ENCODE data around the gene RANBP1.
"Not testable (repeated sequence)": the region's sequence is repeated elsewhere in the genome, so short reads cannot be mapped to it uniquely, and the experiment has no call there.

RANBP1 gene

GRCh38 chr22:20156042-20156389, 40.1 kb downstream of the RANBP1 start:
- peaks cover 7% of the 10 kb centered on the region for H3K4me1 ChIP-seq (ENCODE audit: control insufficient read depth, low read depth, low read length)
- no peak overlapping the region for H3K27ac ChIP-seq (ENCODE audit: low read length)
- no peaks in the 10 kb centered on the region for H3K9me3 ChIP-seq (ENCODE audit: control insufficient read depth, low read depth, low read length)
- H3K36me3 ChIP-seq (ENCODE audit: control insufficient read depth, low read depth, low read length), result no peaks in the 10 kb centered on the region
- no peak overlapping the region for H3K4me3 ChIP-seq (ENCODE audit: low read length)
- no peaks in the 10 kb centered on the region for H3K27me3 ChIP-seq (ENCODE audit: control insufficient read depth, insufficient read depth, low read length)
- H3K9ac ChIP-seq (ENCODE audit: low read length), result no peak overlapping the region

GRCh38 chr22:20156611-20157429, 40.9 kb downstream of the RANBP1 start:
- Histone ChIP-seq H3K27ac (ENCODE audit: low read length) (no peak overlapping the region), H3K4me3 (ENCODE audit: low read length) (no peak overlapping the region), H3K9me3 (ENCODE audit: control insufficient read depth, low read depth, low read length) (no peaks in the 10 kb centered on the region), H3K4me1 (ENCODE audit: control insufficient read depth, low read depth, low read length) (peaks cover 7% of the 10 kb centered on the region), H3K36me3 (ENCODE audit: control insufficient read depth, low read depth, low read length) (no peaks in the 10 kb centered on the region), H3K27me3 (ENCODE audit: control insufficient read depth, insufficient read depth, low read length) (no peaks in the 10 kb centered on the region), H3K9ac (ENCODE audit: low read length) (no peak overlapping the region)

GRCh38 chr22:20157430-20158183, 41.7 kb downstream of the RANBP1 start:
- no peak overlapping the region for H3K9ac ChIP-seq (ENCODE audit: low read length)
- H3K27ac ChIP-seq (ENCODE audit: low read length), result no peak overlapping the region
- no peaks in the 10 kb centered on the region for H3K27me3 ChIP-seq (ENCODE audit: control insufficient read depth, insufficient read depth, low read length)
- H3K9me3 ChIP-seq (ENCODE audit: control insufficient read depth, low read depth, low read length), result no peaks in the 10 kb centered on the region
- H3K4me1 ChIP-seq (ENCODE audit: control insufficient read depth, low read depth, low read length), result peaks cover 7% of the 10 kb centered on the region
- no peak overlapping the region for H3K4me3 ChIP-seq (ENCODE audit: low read length)
- H3K36me3 ChIP-seq (ENCODE audit: control insufficient read depth, low read depth, low read length), result no peaks in the 10 kb centered on the region

GRCh38 chr22:20158391-20159036, 42.6 kb downstream of the RANBP1 start:
- no peaks in the 10 kb centered on the region for H3K36me3 ChIP-seq (ENCODE audit: control insufficient read depth, low read depth, low read length)
- H3K9ac ChIP-seq (ENCODE audit: low read length), result no peak overlapping the region
- H3K4me3 ChIP-seq (ENCODE audit: low read length), result no peak overlapping the region
- H3K4me1 ChIP-seq (ENCODE audit: control insufficient read depth, low read depth, low read length), result peaks cover 7% of the 10 kb centered on the region
- no peak overlapping the region for H3K27ac ChIP-seq (ENCODE audit: low read length)
- no peaks in the 10 kb centered on the region for H3K9me3 ChIP-seq (ENCODE audit: control insufficient read depth, low read depth, low read length)
- H3K27me3 ChIP-seq (ENCODE audit: control insufficient read depth, insufficient read depth, low read length), result no peaks in the 10 kb centered on the region

- Histone ChIP-seq H3K9me3 (ENCODE audit: control insufficient read depth, low read depth, low read length) (no peaks in the 10 kb centered on the region), H3K9ac (ENCODE audit: low read length) (no peak overlapping the region), H3K4me3 (ENCODE audit: low read length) (no peak overlapping the region), H3K36me3 (ENCODE audit: control insufficient read depth, low read depth, low read length) (no peaks in the 10 kb centered on the region), H3K27me3 (ENCODE audit: control insufficient read depth, insufficient read depth, low read length) (no peaks in the 10 kb centered on the region), H3K4me1 (ENCODE audit: control insufficient read depth, low read depth, low read length) (peaks cover 3% of the 10 kb centered on the region), H3K27ac (ENCODE audit: low read length) (no peak overlapping the region)
These were observed 43.2 kb downstream of the RANBP1 start for GRCh38 chr22:20159076-20159475.

- not testable (repeated sequence) for H3K9me3 ChIP-seq (ENCODE audit: control insufficient read depth, low read depth, low read length); H3K36me3 ChIP-seq (ENCODE audit: control insufficient read depth, low read depth, low read length); H3K4me1 ChIP-seq (ENCODE audit: control insufficient read depth, low read depth, low read length); H3K27ac ChIP-seq (ENCODE audit: low read length); H3K4me3 ChIP-seq (ENCODE audit: low read length); H3K9ac ChIP-seq (ENCODE audit: low read length); H3K27me3 ChIP-seq (ENCODE audit: control insufficient read depth, insufficient read depth, low read length)
These were observed 43.6 kb downstream of the RANBP1 start for GRCh38 chr22:20159531-20159930.

- no peaks in the 10 kb centered on the region for H3K27me3 ChIP-seq (ENCODE audit: control insufficient read depth, insufficient read depth, low read length)
- H3K36me3 ChIP-seq (ENCODE audit: control insufficient read depth, low read depth, low read length), result no peaks in the 10 kb centered on the region
- no peak overlapping the region for H3K27ac ChIP-seq (ENCODE audit: low read length)
- H3K4me1 ChIP-seq (ENCODE audit: control insufficient read depth, low read depth, low read length), result peaks cover 3% of the 10 kb centered on the region
- H3K9ac ChIP-seq (ENCODE audit: low read length), result no peak overlapping the region
- no peaks in the 10 kb centered on the region for H3K9me3 ChIP-seq (ENCODE audit: control insufficient read depth, low read depth, low read length)
- H3K4me3 ChIP-seq (ENCODE audit: low read length), result no peak overlapping the region
These were observed 44.1 kb downstream of the RANBP1 start for GRCh38 chr22:20160041-20160440.

- H3K27me3 ChIP-seq (ENCODE audit: control insufficient read depth, insufficient read depth, low read length), result no peaks in the 10 kb centered on the region
- H3K9me3 ChIP-seq (ENCODE audit: control insufficient read depth, low read depth, low read length), result no peaks in the 10 kb centered on the region
- H3K9ac ChIP-seq (ENCODE audit: low read length), result no peak overlapping the region
- H3K27ac ChIP-seq (ENCODE audit: low read length), result no peak overlapping the region
- no peaks in the 10 kb centered on the region for H3K4me1 ChIP-seq (ENCODE audit: control insufficient read depth, low read depth, low read length)
- H3K36me3 ChIP-seq (ENCODE audit: control insufficient read depth, low read depth, low read length), result no peaks in the 10 kb centered on the region
- H3K4me3 ChIP-seq (ENCODE audit: low read length), result no peak overlapping the region
These were observed 49.0 kb downstream of the RANBP1 start for GRCh38 chr22:20164863-20165262.

- Histone ChIP-seq H3K27me3 (ENCODE audit: control insufficient read depth, insufficient read depth, low read length) (no peaks in the 10 kb centered on the region), H3K9ac (ENCODE audit: low read length) (no peak overlapping the region), H3K4me1 (ENCODE audit: control insufficient read depth, low read depth, low read length) (no peaks in the 10 kb centered on the region), H3K4me3 (ENCODE audit: low read length) (no peak overlapping the region), H3K27ac (ENCODE audit: low read length) (no peak overlapping the region), H3K9me3 (ENCODE audit: control insufficient read depth, low read depth, low read length) (no peaks in the 10 kb centered on the region), H3K36me3 (ENCODE audit: control insufficient read depth, low read depth, low read length) (no peaks in the 10 kb centered on the region)
These were observed 49.5 kb downstream of the RANBP1 start for GRCh38 chr22:20165421-20165820.

- no peaks in the 10 kb centered on the region for H3K9me3 ChIP-seq (ENCODE audit: control insufficient read depth, low read depth, low read length)
- H3K27ac ChIP-seq (ENCODE audit: low read length), result no peak overlapping the region
- H3K4me3 ChIP-seq (ENCODE audit: low read length), result no peak overlapping the region
- no peaks in the 10 kb centered on the region for H3K4me1 ChIP-seq (ENCODE audit: control insufficient read depth, low read depth, low read length)
- no peaks in the 10 kb centered on the region for H3K27me3 ChIP-seq (ENCODE audit: control insufficient read depth, insufficient read depth, low read length)
- no peaks in the 10 kb centered on the region for H3K36me3 ChIP-seq (ENCODE audit: control insufficient read depth, low read depth, low read length)
- H3K9ac ChIP-seq (ENCODE audit: low read length), result no peak overlapping the region
These were observed 50.0 kb downstream of the RANBP1 start for GRCh38 chr22:20165913-20166312.

GRCh38 chr22:20166703-20167102, 50.8 kb downstream of the RANBP1 start:
- Histone ChIP-seq H3K27me3 (ENCODE audit: control insufficient read depth, insufficient read depth, low read length) (no peaks in the 10 kb centered on the region), H3K27ac (ENCODE audit: low read length) (no peak overlapping the region), H3K4me1 (ENCODE audit: control insufficient read depth, low read depth, low read length) (no peaks in the 10 kb centered on the region), H3K36me3 (ENCODE audit: control insufficient read depth, low read depth, low read length) (no peaks in the 10 kb centered on the region), H3K9ac (ENCODE audit: low read length) (no peak overlapping the region), H3K9me3 (ENCODE audit: control insufficient read depth, low read depth, low read length) (no peaks in the 10 kb centered on the region), H3K4me3 (ENCODE audit: low read length) (no peak overlapping the region)

Data from iPS-18a (cell line).